ENCODE measurements around the gene STK17A. TPM values are rescaled to one million over a fixed set of nuclear protein-coding genes. Genes with fewer than 3 reads are reported as not detected.
A peak's percentile ranks its signal among the peaks of the same experiment; 100 is the strongest.

The STK17A gene
- total RNA-seq (ENCODE audit: insufficient read depth, low replicate concordance): 12.3 TPM

GRCh38 chr7:43582503-43583423, at the start of gene STK17A:
TSS of gene STK17A (plus strand) at chr7:43583108. CDS start at chr7:43583244, 136 bp downstream.
- peak; percentile 95 for DNase-seq (ENCODE audit: low spot score)

GRCh38 chr7:43533801-43534479, 49.0 kb upstream of the STK17A start:
- DNase-seq (ENCODE audit: low spot score): peak; percentile 94

GRCh38 chr7:43535031-43535451, 47.9 kb upstream of the STK17A start:
- DNase-seq (ENCODE audit: low spot score): peak; percentile 33

- peak; percentile 87 for DNase-seq (ENCODE audit: low spot score)
Measured at GRCh38 chr7:43535810-43536585, 46.9 kb upstream of the STK17A start.

- DNase-seq (ENCODE audit: low spot score): peak; percentile 29
Measured at GRCh38 chr7:43536773-43537172, 46.1 kb upstream of the STK17A start.

- no peak for DNase-seq (ENCODE audit: low spot score)
Measured at GRCh38 chr7:43537765-43538403, 45.0 kb upstream of the STK17A start.

- no peak for DNase-seq (ENCODE audit: low spot score)
Measured at GRCh38 chr7:43538404-43538771, 44.5 kb upstream of the STK17A start.

GRCh38 chr7:43540471-43540870, 42.4 kb upstream of the STK17A start:
- DNase-seq (ENCODE audit: low spot score): no peak

GRCh38 chr7:43542716-43543115, 40.2 kb upstream of the STK17A start:
- DNase-seq (ENCODE audit: low spot score): peak; percentile 67

- no peak for DNase-seq (ENCODE audit: low spot score)
Measured at GRCh38 chr7:43546231-43546630, 36.7 kb upstream of the STK17A start.

- DNase-seq (ENCODE audit: low spot score): no peak
Measured at GRCh38 chr7:43550427-43550826, 32.5 kb upstream of the STK17A start.

- no peak for DNase-seq (ENCODE audit: low spot score)
Measured at GRCh38 chr7:43552122-43552521, 30.8 kb upstream of the STK17A start.

GRCh38 chr7:43553999-43554398, 28.9 kb upstream of the STK17A start:
- DNase-seq (ENCODE audit: low spot score): peak; percentile 18

GRCh38 chr7:43554423-43554822, 28.5 kb upstream of the STK17A start:
- no peak for DNase-seq (ENCODE audit: low spot score)

GRCh38 chr7:43557831-43558495, 24.9 kb upstream of the STK17A start:
- no peak for DNase-seq (ENCODE audit: low spot score)

- no peak for DNase-seq (ENCODE audit: low spot score)
Measured at GRCh38 chr7:43559171-43559945, 23.6 kb upstream of the STK17A start.

- DNase-seq (ENCODE audit: low spot score): no peak
Measured at GRCh38 chr7:43559946-43560335, 23.0 kb upstream of the STK17A start.

- DNase-seq (ENCODE audit: low spot score): no peak
Measured at GRCh38 chr7:43560742-43561330, 22.1 kb upstream of the STK17A start.

- no peak for DNase-seq (ENCODE audit: low spot score)
Measured at GRCh38 chr7:43562383-43562782, 20.5 kb upstream of the STK17A start.

- no peak for DNase-seq (ENCODE audit: low spot score)
Measured at GRCh38 chr7:43565786-43566185, 17.1 kb upstream of the STK17A start.
